WTC11 (cell line): ENCODE measurements around the gene CDH13.

Experiments
- FOXJ3 ChIP-seq: sonication (generic); formaldehyde crosslinking; IDR thresholded peaks from 2 replicates; pipeline ENCODE4 v1.9.0; 2021; ENCODE audit warnings: missing genetic modification reagents, mild to moderate bottlenecking, borderline replicate concordance
- MAX ChIP-seq: sonication (generic); formaldehyde crosslinking; IDR thresholded peaks from 2 replicates; pipeline ENCODE4 v1.8.0; 2022; ENCODE audit warnings: mild to moderate bottlenecking, missing genetic modification reagents
- TEAD4 ChIP-seq: sonication (generic); formaldehyde crosslinking; IDR thresholded peaks from 2 replicates; pipeline ENCODE4 v1.8.0; 2022; ENCODE audit warnings: mild to moderate bottlenecking, missing genetic modification reagents
- TF ChIP-seq, protein P1 (sequence below): fragments of 200-600 bp; IDR thresholded peaks from 2 replicates; pipeline ENCODE4 v1.8.0; 2022; ENCODE audit warnings: antibody characterized with exemption

- TF ChIP-seq FOXJ3 (CRISPR knock-in tag) = no peak
- TF ChIP-seq TEAD4 (CRISPR knock-in tag) = no peak
- TF ChIP-seq MAX (CRISPR knock-in tag) = no peak
- TF ChIP-seq, protein P1, sequence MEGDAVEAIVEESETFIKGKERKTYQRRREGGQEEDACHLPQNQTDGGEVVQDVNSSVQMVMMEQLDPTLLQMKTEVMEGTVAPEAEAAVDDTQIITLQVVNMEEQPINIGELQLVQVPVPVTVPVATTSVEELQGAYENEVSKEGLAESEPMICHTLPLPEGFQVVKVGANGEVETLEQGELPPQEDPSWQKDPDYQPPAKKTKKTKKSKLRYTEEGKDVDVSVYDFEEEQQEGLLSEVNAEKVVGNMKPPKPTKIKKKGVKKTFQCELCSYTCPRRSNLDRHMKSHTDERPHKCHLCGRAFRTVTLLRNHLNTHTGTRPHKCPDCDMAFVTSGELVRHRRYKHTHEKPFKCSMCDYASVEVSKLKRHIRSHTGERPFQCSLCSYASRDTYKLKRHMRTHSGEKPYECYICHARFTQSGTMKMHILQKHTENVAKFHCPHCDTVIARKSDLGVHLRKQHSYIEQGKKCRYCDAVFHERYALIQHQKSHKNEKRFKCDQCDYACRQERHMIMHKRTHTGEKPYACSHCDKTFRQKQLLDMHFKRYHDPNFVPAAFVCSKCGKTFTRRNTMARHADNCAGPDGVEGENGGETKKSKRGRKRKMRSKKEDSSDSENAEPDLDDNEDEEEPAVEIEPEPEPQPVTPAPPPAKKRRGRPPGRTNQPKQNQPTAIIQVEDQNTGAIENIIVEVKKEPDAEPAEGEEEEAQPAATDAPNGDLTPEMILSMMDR = no peak
These were observed 1033.5 kb downstream of the CDH13 start for GRCh38 chr16:83660282-83660681.
